Loucy (cell line): Measurements from ENCODE around the gene TSHZ2.

Source experiments
- EZH2phosphoT487 ChIP-seq: fragments of 200-600 bp; IDR thresholded peaks from 2 replicates; pipeline ENCODE4 v1.6.1; 2018; ENCODE audit warnings: antibody characterized with exemption, mild to moderate bottlenecking, moderate library complexity, borderline replicate concordance
- TF ChIP-seq, protein P1 (sequence below): fragments of 200-600 bp; sonication (generic); conservative IDR thresholded peaks from 2 replicates; pipeline ENCODE4 v1.5.1; 2014; ENCODE audit warnings: mild to moderate bottlenecking, antibody characterized with exemption, low read length

GRCh38 chr20:53087037-53087777, 115.0 kb downstream of the TSHZ2 start:
- TF ChIP-seq, protein P1, sequence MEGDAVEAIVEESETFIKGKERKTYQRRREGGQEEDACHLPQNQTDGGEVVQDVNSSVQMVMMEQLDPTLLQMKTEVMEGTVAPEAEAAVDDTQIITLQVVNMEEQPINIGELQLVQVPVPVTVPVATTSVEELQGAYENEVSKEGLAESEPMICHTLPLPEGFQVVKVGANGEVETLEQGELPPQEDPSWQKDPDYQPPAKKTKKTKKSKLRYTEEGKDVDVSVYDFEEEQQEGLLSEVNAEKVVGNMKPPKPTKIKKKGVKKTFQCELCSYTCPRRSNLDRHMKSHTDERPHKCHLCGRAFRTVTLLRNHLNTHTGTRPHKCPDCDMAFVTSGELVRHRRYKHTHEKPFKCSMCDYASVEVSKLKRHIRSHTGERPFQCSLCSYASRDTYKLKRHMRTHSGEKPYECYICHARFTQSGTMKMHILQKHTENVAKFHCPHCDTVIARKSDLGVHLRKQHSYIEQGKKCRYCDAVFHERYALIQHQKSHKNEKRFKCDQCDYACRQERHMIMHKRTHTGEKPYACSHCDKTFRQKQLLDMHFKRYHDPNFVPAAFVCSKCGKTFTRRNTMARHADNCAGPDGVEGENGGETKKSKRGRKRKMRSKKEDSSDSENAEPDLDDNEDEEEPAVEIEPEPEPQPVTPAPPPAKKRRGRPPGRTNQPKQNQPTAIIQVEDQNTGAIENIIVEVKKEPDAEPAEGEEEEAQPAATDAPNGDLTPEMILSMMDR: no peak
- no peak for TF ChIP-seq EZH2phosphoT487
